ENCODE data around the gene TC2N. TPM values are rescaled to one million over a fixed set of nuclear protein-coding genes. Genes with fewer than 3 reads are reported as not detected.

The TC2N gene
- total RNA-seq, 1 donor from 2014 or later, result 1.2 TPM

DNA sequence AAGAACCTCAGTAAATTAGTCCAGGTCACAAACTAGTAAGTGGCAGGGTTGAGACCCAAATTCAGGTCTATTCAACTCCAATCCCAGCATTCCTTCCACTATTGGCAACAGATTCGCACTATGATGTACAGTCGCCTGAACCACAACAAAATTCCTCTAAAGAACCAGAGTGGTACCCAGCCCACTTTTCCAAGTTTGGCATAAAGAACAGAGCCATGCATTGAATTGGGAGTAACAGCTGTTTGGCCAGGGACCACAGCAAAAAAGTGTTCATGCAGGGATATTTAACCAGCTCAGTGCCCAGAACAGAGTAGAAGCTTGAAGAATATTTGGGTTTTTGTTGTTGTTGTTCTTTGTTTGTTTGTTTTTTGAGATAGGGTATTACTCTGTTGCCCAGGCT is 9.7 kb downstream of the TC2N start:
- Histone ChIP-seq H3K9me3 (ENCODE audit: insufficient read depth, low read depth, low read length) (no peaks in the 10 kb centered on the region), H3K9ac (ENCODE audit: low read length) (no peak overlapping the region), H3K4me3 (ENCODE audit: insufficient read depth, low read depth, low read length) (no peak overlapping the region), H3K36me3 (ENCODE audit: insufficient read depth, low read length) (no peaks in the 10 kb centered on the region), H4K20me1 (ENCODE audit: insufficient read depth, low read length) (no peaks in the 10 kb centered on the region), H3K27me3 (ENCODE audit: insufficient read depth, low read length) (peaks cover 6% of the 10 kb centered on the region), H3K4me2 (ENCODE audit: low read length) (no peak overlapping the region), H3K27ac (ENCODE audit: low read depth, low read length) (no peak overlapping the region), H3K4me1 (ENCODE audit: insufficient read depth, low read length) (peaks cover 9% of the 10 kb centered on the region), H2AFZ (ENCODE audit: low read depth, low read length) (no peak overlapping the region), H3K79me2 (ENCODE audit: insufficient read depth, low read length) (no peaks in the 10 kb centered on the region)
- no peak for DNase-seq (ENCODE audit: low read depth)
- no peak for FAIRE-seq
- TF ChIP-seq, protein P1, sequence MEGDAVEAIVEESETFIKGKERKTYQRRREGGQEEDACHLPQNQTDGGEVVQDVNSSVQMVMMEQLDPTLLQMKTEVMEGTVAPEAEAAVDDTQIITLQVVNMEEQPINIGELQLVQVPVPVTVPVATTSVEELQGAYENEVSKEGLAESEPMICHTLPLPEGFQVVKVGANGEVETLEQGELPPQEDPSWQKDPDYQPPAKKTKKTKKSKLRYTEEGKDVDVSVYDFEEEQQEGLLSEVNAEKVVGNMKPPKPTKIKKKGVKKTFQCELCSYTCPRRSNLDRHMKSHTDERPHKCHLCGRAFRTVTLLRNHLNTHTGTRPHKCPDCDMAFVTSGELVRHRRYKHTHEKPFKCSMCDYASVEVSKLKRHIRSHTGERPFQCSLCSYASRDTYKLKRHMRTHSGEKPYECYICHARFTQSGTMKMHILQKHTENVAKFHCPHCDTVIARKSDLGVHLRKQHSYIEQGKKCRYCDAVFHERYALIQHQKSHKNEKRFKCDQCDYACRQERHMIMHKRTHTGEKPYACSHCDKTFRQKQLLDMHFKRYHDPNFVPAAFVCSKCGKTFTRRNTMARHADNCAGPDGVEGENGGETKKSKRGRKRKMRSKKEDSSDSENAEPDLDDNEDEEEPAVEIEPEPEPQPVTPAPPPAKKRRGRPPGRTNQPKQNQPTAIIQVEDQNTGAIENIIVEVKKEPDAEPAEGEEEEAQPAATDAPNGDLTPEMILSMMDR (IDR thresholded peaks at IDR 0.05; ENCODE audit: insufficient read depth, low read depth, low read length), result no peak
- TF ChIP-seq EZH2 (IDR thresholded peaks at IDR 0.05; ENCODE audit: insufficient read depth, low read length), result no peak
- no peak overlapping the region for H3K4me3 Mint-ChIP-seq (ENCODE audit: unreplicated experiment)
- H3K27ac Mint-ChIP-seq (ENCODE audit: unreplicated experiment), result no peak overlapping the region
- peaks cover 39% of the 10 kb centered on the region for H3K27me3 Mint-ChIP-seq (ENCODE audit: low read depth, unreplicated experiment)
- no peaks in the 10 kb centered on the region for H3K9me3 Mint-ChIP-seq (ENCODE audit: unreplicated experiment)
- H3K4me1 Mint-ChIP-seq (ENCODE audit: low read depth, unreplicated experiment), result peaks cover 8% of the 10 kb centered on the region
- H3K36me3 Mint-ChIP-seq (ENCODE audit: low read depth, unreplicated experiment), result no peaks in the 10 kb centered on the region

DNA sequence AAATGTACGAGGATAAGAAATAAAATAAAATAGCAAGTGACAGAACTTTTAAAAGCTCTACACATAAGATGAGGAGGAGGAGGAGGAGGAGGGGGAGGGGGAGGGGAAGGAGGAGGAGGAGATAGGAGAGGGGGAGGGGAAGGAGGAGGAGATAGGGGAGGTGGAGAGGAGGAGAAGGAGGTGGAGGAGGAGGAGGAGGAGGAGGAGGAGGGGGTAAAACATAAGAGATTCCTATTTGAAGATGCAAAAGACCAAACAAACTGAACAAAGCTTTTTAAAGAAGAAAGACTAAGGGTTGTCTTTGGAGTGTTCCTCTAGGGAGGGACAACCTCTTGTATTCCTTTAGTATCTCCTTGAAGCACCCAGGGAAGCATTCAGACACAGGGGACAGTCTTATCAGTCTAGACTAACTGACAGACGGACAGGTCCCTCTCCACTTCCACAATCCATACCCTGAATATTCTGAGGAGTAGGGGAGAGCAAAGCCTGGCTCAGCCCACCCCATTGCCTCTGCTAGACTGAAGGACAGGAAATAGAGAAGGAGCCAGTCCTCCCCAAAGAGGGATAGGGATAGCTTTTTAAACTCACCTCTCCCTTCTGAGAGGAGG is 12.9 kb downstream of the TC2N start:
- Histone ChIP-seq H3K4me1 (ENCODE audit: insufficient read depth, low read length) (peaks cover 9% of the 10 kb centered on the region), H3K79me2 (ENCODE audit: insufficient read depth, low read length) (no peaks in the 10 kb centered on the region), H3K36me3 (ENCODE audit: insufficient read depth, low read length) (no peaks in the 10 kb centered on the region), H2AFZ (ENCODE audit: low read depth, low read length) (no peak overlapping the region), H3K4me2 (ENCODE audit: low read length) (no peak overlapping the region), H3K9me3 (ENCODE audit: insufficient read depth, low read depth, low read length) (no peaks in the 10 kb centered on the region), H3K9ac (ENCODE audit: low read length) (no peak overlapping the region), H3K27me3 (ENCODE audit: insufficient read depth, low read length) (peaks cover 6% of the 10 kb centered on the region), H3K27ac (ENCODE audit: low read depth, low read length) (no peak overlapping the region), H4K20me1 (ENCODE audit: insufficient read depth, low read length) (no peaks in the 10 kb centered on the region), H3K4me3 (ENCODE audit: insufficient read depth, low read depth, low read length) (no peak overlapping the region)
- Mint-ChIP-seq H3K4me1 (ENCODE audit: low read depth, unreplicated experiment) (peaks cover 8% of the 10 kb centered on the region), H3K9me3 (ENCODE audit: unreplicated experiment) (no peaks in the 10 kb centered on the region), H3K4me3 (ENCODE audit: unreplicated experiment) (no peak overlapping the region), H3K36me3 (ENCODE audit: low read depth, unreplicated experiment) (no peaks in the 10 kb centered on the region), H3K27me3 (ENCODE audit: low read depth, unreplicated experiment) (peaks cover 30% of the 10 kb centered on the region), H3K27ac (ENCODE audit: unreplicated experiment) (no peak overlapping the region)
- DNase-seq (ENCODE audit: low read depth), result no peak
- no peak for TF ChIP-seq EZH2 (IDR thresholded peaks at IDR 0.05; ENCODE audit: insufficient read depth, low read length)
- TF ChIP-seq, protein P1 (IDR thresholded peaks at IDR 0.05; ENCODE audit: insufficient read depth, low read depth, low read length), result no peak
- FAIRE-seq, result no peak

DNA sequence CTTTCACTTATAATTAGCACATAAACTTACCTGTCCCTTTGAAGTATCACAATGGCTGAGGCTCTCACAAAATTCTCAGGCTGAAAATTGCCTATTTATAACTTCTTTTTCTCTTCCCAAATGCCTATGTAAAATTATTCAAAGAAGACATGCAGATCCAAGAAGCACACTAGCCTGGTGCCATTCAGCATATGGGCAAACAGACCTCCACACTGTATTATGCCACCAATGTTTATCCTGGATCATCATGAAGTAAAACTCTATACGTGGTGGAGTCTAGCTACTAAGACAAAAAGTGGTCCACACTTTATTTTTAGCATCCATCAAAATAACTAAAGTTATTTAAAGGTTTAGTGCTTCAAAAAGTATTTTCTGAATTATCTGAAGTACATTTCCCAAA is 15.8 kb downstream of the TC2N start:
- H3K4me1 ChIP-seq (ENCODE audit: insufficient read depth, low read length), result no peaks in the 10 kb centered on the region
- no peak overlapping the region for H3K9ac ChIP-seq (ENCODE audit: low read length)
- H3K4me3 Mint-ChIP-seq (ENCODE audit: unreplicated experiment), result no peak overlapping the region
- no peak overlapping the region for H3K27ac ChIP-seq (ENCODE audit: low read depth, low read length)
- TF ChIP-seq, protein P1 (IDR thresholded peaks at IDR 0.05; ENCODE audit: insufficient read depth, low read depth, low read length), result no peak
- TF ChIP-seq EZH2 (IDR thresholded peaks at IDR 0.05; ENCODE audit: insufficient read depth, low read length), result no peak
- FAIRE-seq (no peak), DNase-seq (ENCODE audit: low read depth) (no peak)
- no peaks in the 10 kb centered on the region for H3K9me3 ChIP-seq (ENCODE audit: insufficient read depth, low read depth, low read length)
- no peak overlapping the region for H3K4me3 ChIP-seq (ENCODE audit: insufficient read depth, low read depth, low read length)
- no peak overlapping the region for H2AFZ ChIP-seq (ENCODE audit: low read depth, low read length)
- peaks cover 5% of the 10 kb centered on the region for H3K4me1 Mint-ChIP-seq (ENCODE audit: low read depth, unreplicated experiment)
- H3K9me3 Mint-ChIP-seq (ENCODE audit: unreplicated experiment), result no peaks in the 10 kb centered on the region
- H4K20me1 ChIP-seq (ENCODE audit: insufficient read depth, low read length), result no peaks in the 10 kb centered on the region
- peaks cover 37% of the 10 kb centered on the region for H3K27me3 Mint-ChIP-seq (ENCODE audit: low read depth, unreplicated experiment)
- H3K27ac Mint-ChIP-seq (ENCODE audit: unreplicated experiment), result no peak overlapping the region
- H3K27me3 ChIP-seq (ENCODE audit: insufficient read depth, low read length), result peaks cover 10% of the 10 kb centered on the region
- H3K4me2 ChIP-seq (ENCODE audit: low read length), result no peak overlapping the region
- no peaks in the 10 kb centered on the region for H3K36me3 ChIP-seq (ENCODE audit: insufficient read depth, low read length)
- no peaks in the 10 kb centered on the region for H3K79me2 ChIP-seq (ENCODE audit: insufficient read depth, low read length)
- no peaks in the 10 kb centered on the region for H3K36me3 Mint-ChIP-seq (ENCODE audit: low read depth, unreplicated experiment)

Data from astrocyte (in vitro differentiated cells and primary cell).